Transverse colon (tissue), 4 donors: Measurements from ENCODE around the gene DOHH. TPM values are rescaled to one million over a fixed set of nuclear protein-coding genes. Genes with fewer than 3 reads are reported as not detected.

Experiments used
- DNase-seq: peaks from one replicate; pipeline ENCODE4 v3.0.0-alpha.2; 2019
- H3K27ac ChIP-seq, 4 donors: fragments of 200-600 bp; sonication (generic); 2 replicates each; pipeline ENCODE4 v1.5.1; 2016 to 2018; ENCODE audit warnings: inconsistent platforms in 4 of 4
- H3K27me3 ChIP-seq: fragments of 200-600 bp; sonication (generic); 2 replicates; pipeline ENCODE4 v1.5.1; 2017; ENCODE audit warnings: inconsistent platforms
- H3K36me3 ChIP-seq, 4 donors: fragments of 200-600 bp; sonication (generic); 2 replicates each; pipeline ENCODE4 v1.5.1; 2017 to 2019; ENCODE audit warnings: inconsistent platforms in 4 of 4
- H3K4me1 ChIP-seq, 4 donors: fragments of 200-600 bp; sonication (generic); 2 replicates each; pipeline ENCODE4 v1.5.1; 2017 to 2020; ENCODE audit warnings: inconsistent platforms in 4 of 4
- H3K4me3 ChIP-seq, 4 donors: fragments of 200-600 bp; sonication (generic); 1 replicate in 1 of 4; 2 replicates in 3 of 4; pipeline versions ENCODE4 v1.5.1 to v1.6.1; 2017 to 2019; ENCODE audit warnings: inconsistent platforms in 4 of 4
- H3K9me3 ChIP-seq, 2 donors: fragments of 200-600 bp; sonication (generic); 2 replicates each; pipeline ENCODE4 v1.5.1; 2017 to 2019; ENCODE audit warnings: inconsistent platforms in 2 of 2
- CTCF ChIP-seq, 5 experiments: fragments of 200-600 bp in 3 of 5; fragments of 450-650 bp in 2 of 5; sonication (generic) in 3 of 5; IDR thresholded peaks; 1 replicate in 2 of 5; 2 replicates in 3 of 5; pipeline ENCODE4 v1.5.1; 2016 to 2017; ENCODE audit warnings: antibody characterized with exemption in 5 of 5, inconsistent platforms in 3 of 5, mild to moderate bottlenecking in 2 of 5, moderate library complexity in 1 of 5
- EP300 ChIP-seq: sonication (generic); formaldehyde crosslinking; IDR thresholded peaks from one replicate; pipeline ENCODE4 v1.6.1; 2017; ENCODE audit warnings: antibody characterized with exemption, low read depth
- POLR2A ChIP-seq: fragments of 450-650 bp; IDR thresholded peaks from one replicate; pipeline ENCODE4 v1.6.1; 2016; ENCODE audit warnings: antibody characterized with exemption, mild to moderate bottlenecking, moderate library complexity
- POLR2AphosphoS5 ChIP-seq, 3 donors: sonication (generic); formaldehyde crosslinking; IDR thresholded peaks; one replicate each; pipeline ENCODE4 v1.6.1; 2016; ENCODE audit warnings: antibody characterized with exemption in 3 of 3
- WGBS, 2 donors: methylation state at CpG; one replicate each; pipeline ENCODE4 v1.1.5; 2018; ENCODE audit warnings: low coverage in 1 of 2; 5-methylcytosine and 5-hydroxymethylcytosine counted together
- in situ Hi-C, 4 donors: fragments of 200-750 bp; cut with MboI; loops; one replicate each; pipeline versions ENCODE4 v1.15.0 to v1.15.1; 2017; ENCODE audit warnings: low sequenced_read_pairs in 3 of 4, low pct_ligation_motif_present in 1 of 4, low pct_unique_long_range_greater_than_20kb in 1 of 4
- intact Hi-C: fragments of 100-400 bp; cut with DNase I; formaldehyde crosslinking; loops from one replicate; pipeline ENCODE4 v1.15.1; 2023; ENCODE audit warnings: low total_unique reads
- total RNA-seq, 4 donors: library from RNA; depleted of rRNA; stranded (reverse); fragments of >200 nt; gene quantifications; one replicate each; pipeline ENCODE4 v1.1.0, GENCODE V29; 2016

DOHH gene
- total RNA-seq, 4 donors from 2014 or later = 7.2 to 13.5 (median 10.8) TPM

GRCh38 chr19:3504735-3505134 is 4.3 kb upstream of the DOHH start:
- Histone ChIP-seq H3K4me3 (no peak overlapping the region), H3K27ac (peak overlapping the region in 2 of 4 donors; percentile 84 to 94), H3K9me3 (no peaks in the 10 kb centered on the region), H3K36me3 (no peaks in the 10 kb centered on the region), H3K27me3 (no peaks in the 10 kb centered on the region), H3K4me1 (peaks cover 5 to 24% (median 19%) of the 10 kb centered on the region in 4 donors)
- 82 to 90% methylated on average over 3 to 5 of the region's 5 CpGs for WGBS, 2 donors
- no peak for TF ChIP-seq POLR2A
- TF ChIP-seq EP300 = no peak
- TF ChIP-seq POLR2AphosphoS5 (IDR thresholded peaks at IDR 0.05) = no peak
- intact Hi-C loops = no loop called here
- no peak for DNase-seq
- in situ Hi-C loops = no loop called here

- Histone ChIP-seq H3K27me3 (no peaks in the 10 kb centered on the region), H3K4me3 (no peak overlapping the region), H3K9me3 (no peaks in the 10 kb centered on the region), H3K36me3 (no peaks in the 10 kb centered on the region), H3K4me1 (peaks cover 5 to 34% (median 25%) of the 10 kb centered on the region in 4 donors), H3K27ac (no peak overlapping the region)
- no peak for DNase-seq
- TF ChIP-seq POLR2AphosphoS5 (IDR thresholded peaks at IDR 0.05) (no peak), POLR2A (no peak), EP300 (no peak), CTCF (IDR thresholded peaks at IDR 0.05) (no peak)
- 84% methylated on average over 13 of the region's 13 CpGs; no CpG with 5 or more reads in 1 of the 2 donors for whole genome bisulfite sequencing, 2 donors
- in situ Hi-C loops (no loop called here), intact Hi-C loops (no loop called here)
These were observed 2.6 kb upstream of the DOHH start for GRCh38 chr19:3503036-3503572.

- in situ Hi-C loops = no loop called here
- DNase-seq = no peak
- Histone ChIP-seq H3K27ac (no peak overlapping the region), H3K4me3 (no peak overlapping the region), H3K4me1 (peaks cover 5 to 25% (median 15%) of the 10 kb centered on the region in 4 donors), H3K36me3 (no peaks in the 10 kb centered on the region), H3K9me3 (no peaks in the 10 kb centered on the region), H3K27me3 (no peaks in the 10 kb centered on the region)
- no peak for TF ChIP-seq CTCF (IDR thresholded peaks at IDR 0.05)
- no peak for TF ChIP-seq POLR2A
- TF ChIP-seq POLR2AphosphoS5 (IDR thresholded peaks at IDR 0.05) = no peak
- TF ChIP-seq EP300 = no peak
- intact Hi-C loops = no loop called here
- WGBS, 2 donors = 93% methylated on average over 3 of the region's 3 CpGs; no CpG with 5 or more reads in 1 of the 2 donors
These were observed 1.3 kb upstream of the DOHH start for GRCh38 chr19:3501780-3502179.

- H3K27me3 ChIP-seq = no peaks in the 10 kb centered on the region
- DNase-seq = no peak
- H3K4me3 ChIP-seq = peak overlapping the region; percentile 73 to 96 (median 94)
- intact Hi-C loops (no loop called here), in situ Hi-C loops (no loop called here)
- no peaks in the 10 kb centered on the region for H3K9me3 ChIP-seq
- peaks cover 0 to 20% (median 10%) of the 10 kb centered on the region in 4 donors for H3K4me1 ChIP-seq
- TF ChIP-seq CTCF (IDR thresholded peaks at IDR 0.05) (no peak), POLR2AphosphoS5 (IDR thresholded peaks at IDR 0.05) (no peak), EP300 (no peak), POLR2A (no peak)
- 24 to 36% methylated on average over 4 to 18 of the region's 18 CpGs for WGBS, 2 donors
- H3K27ac ChIP-seq = peak overlapping the region; percentile 85 to 92 (median 88)
- H3K36me3 ChIP-seq = peaks cover 0 to 10% (median 2%) of the 10 kb centered on the region in 4 donors
These were observed 591 bp downstream of the DOHH start for GRCh38 chr19:3499738-3500428.
